Transverse colon (tissue), 4 donors: Measurements from ENCODE around the gene ACER1.

ENCODE experiments used
- CTCF ChIP-seq, 5 experiments: fragments of 200-600 bp in 3 of 5; fragments of 450-650 bp in 2 of 5; sonication (generic) in 3 of 5; IDR thresholded peaks; 1 replicate in 2 of 5; 2 replicates in 3 of 5; pipeline ENCODE4 v1.5.1; 2016 to 2017; ENCODE audit warnings: antibody characterized with exemption in 5 of 5, inconsistent platforms in 3 of 5, mild to moderate bottlenecking in 2 of 5, moderate library complexity in 1 of 5
- EP300 ChIP-seq: sonication (generic); formaldehyde crosslinking; IDR thresholded peaks from one replicate; pipeline ENCODE4 v1.6.1; 2017; ENCODE audit warnings: antibody characterized with exemption, low read depth
- POLR2A ChIP-seq: fragments of 450-650 bp; IDR thresholded peaks from one replicate; pipeline ENCODE4 v1.6.1; 2016; ENCODE audit warnings: antibody characterized with exemption, mild to moderate bottlenecking, moderate library complexity
- POLR2AphosphoS5 ChIP-seq, 3 donors: sonication (generic); formaldehyde crosslinking; IDR thresholded peaks; one replicate each; pipeline ENCODE4 v1.6.1; 2016; ENCODE audit warnings: antibody characterized with exemption in 3 of 3

GRCh38 chr19:6271721-6272410 lies 61.5 kb downstream of the ACER1 start:
- peak in 1 of 3 donors; percentile 20 for TF ChIP-seq POLR2AphosphoS5 (IDR thresholded peaks at IDR 0.05)
- TF ChIP-seq POLR2A = no peak
- TF ChIP-seq EP300 = no peak
- no peak for TF ChIP-seq CTCF (IDR thresholded peaks at IDR 0.05)
